Loucy (cell line): ENCODE data around the gene MYCN.

Source experiments
- CTCF ChIP-seq: fragments of 200-600 bp; sonication (generic); conservative IDR thresholded peaks from 2 replicates; pipeline ENCODE4 v1.5.1; 2014; ENCODE audit warnings: mild to moderate bottlenecking, antibody characterized with exemption, low read length
- EZH2phosphoT487 ChIP-seq: fragments of 200-600 bp; IDR thresholded peaks from 2 replicates; pipeline ENCODE4 v1.6.1; 2018; ENCODE audit warnings: antibody characterized with exemption, mild to moderate bottlenecking, moderate library complexity, borderline replicate concordance

GRCh38 chr2:15975676-15976075 is 35.3 kb downstream of the MYCN start:
- TF ChIP-seq CTCF: no peak
- no peak for TF ChIP-seq EZH2phosphoT487
